Measurements from ENCODE around the gene FILIP1.
A peak's percentile ranks its signal among the peaks of the same experiment; 100 is the strongest.

Gene FILIP1

GRCh38 chr6:75493400-75494064, at the start of gene FILIP1:
TSS of gene FILIP1 (minus strand) at chr6:75493800. CDS start at chr6:75414972, 78,828 bp downstream.
- DNase-seq (ENCODE audit: low spot score) = peak; percentile 4

GRCh38 chr6:75543311-75543710, 49.7 kb upstream of the FILIP1 start:
- DNase-seq (ENCODE audit: low spot score) = no peak

- DNase-seq (ENCODE audit: low spot score) = no peak
Observed at GRCh38 chr6:75539136-75539535, 45.5 kb upstream of the FILIP1 start.

GRCh38 chr6:75532521-75532920, 38.9 kb upstream of the FILIP1 start:
- DNase-seq (ENCODE audit: low spot score) = peak; percentile 5

DNA sequence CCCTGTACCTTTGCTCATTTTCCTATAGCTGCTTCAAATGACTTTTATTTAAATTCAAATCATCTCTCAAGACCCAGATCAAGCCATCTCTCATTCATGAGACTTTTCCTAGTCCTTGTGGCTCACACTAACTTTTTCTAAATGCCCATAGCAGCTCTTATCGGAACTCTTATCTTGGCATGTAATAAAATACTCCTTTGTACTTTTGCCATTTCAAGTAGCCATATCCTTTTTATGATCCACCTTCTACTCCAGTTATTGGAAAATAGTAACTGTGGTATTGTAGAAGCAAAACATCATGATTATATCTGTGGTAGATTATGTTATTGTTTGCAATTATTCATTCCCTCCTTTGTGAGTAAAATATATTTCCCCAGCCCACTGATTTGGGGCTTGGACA, 37.6 kb upstream of the FILIP1 start:
- DNase-seq (ENCODE audit: low spot score) = no peak

DNA sequence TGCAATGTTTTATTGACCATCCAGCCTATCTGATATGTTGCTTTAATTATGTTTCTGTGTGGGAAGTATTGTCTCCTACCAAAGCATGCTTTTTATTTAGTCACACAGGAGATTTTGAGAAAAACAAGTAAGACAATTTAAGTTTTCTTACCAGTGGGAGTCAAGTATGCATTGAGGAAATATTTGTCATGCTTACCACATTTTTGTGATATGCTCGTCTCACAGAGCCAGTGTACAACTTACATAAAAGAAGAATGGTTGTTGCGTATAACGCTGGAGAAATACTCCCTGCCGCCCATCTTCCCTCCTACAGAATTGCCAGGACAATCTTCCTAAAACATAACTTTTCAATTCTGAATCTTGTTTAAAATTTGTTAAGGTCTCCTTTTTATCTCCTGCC, 37.1 kb upstream of the FILIP1 start:
- DNase-seq (ENCODE audit: low spot score) = no peak

GRCh38 chr6:75528423-75528822, 34.8 kb upstream of the FILIP1 start:
- peak; percentile 21 for DNase-seq (ENCODE audit: low spot score)

DNA sequence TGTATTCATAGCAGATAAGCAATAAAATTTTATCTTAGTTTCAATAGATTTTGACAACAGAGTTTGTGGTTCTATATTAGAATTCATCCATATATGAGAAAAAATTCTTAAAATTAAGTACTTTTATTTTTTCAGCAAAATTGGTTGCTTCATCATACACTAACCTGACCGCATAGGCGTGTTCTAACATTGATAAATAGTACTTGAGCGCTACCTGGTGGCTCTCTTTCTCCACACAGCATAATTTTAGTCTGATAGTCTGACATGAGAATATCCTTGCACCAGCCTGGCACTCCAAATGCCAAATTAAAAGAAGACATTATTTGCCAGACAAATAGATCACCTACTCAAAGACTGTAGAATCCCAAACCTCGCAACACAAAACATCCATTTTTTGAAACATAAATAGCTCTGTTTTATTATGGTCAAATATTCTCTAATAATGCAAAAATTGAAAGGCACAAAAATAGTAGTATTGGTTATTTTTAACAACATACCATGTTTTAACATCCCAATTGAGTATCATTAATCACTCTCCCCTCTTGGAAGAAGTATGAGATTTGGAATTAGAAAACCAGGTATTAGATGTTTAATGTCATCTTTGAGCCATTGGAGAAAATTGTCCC, 33.0 kb upstream of the FILIP1 start:
- peak; percentile 66 for DNase-seq (ENCODE audit: low spot score)

GRCh38 chr6:75525682-75526081, 32.1 kb upstream of the FILIP1 start:
- no peak for DNase-seq (ENCODE audit: low spot score)

DNA sequence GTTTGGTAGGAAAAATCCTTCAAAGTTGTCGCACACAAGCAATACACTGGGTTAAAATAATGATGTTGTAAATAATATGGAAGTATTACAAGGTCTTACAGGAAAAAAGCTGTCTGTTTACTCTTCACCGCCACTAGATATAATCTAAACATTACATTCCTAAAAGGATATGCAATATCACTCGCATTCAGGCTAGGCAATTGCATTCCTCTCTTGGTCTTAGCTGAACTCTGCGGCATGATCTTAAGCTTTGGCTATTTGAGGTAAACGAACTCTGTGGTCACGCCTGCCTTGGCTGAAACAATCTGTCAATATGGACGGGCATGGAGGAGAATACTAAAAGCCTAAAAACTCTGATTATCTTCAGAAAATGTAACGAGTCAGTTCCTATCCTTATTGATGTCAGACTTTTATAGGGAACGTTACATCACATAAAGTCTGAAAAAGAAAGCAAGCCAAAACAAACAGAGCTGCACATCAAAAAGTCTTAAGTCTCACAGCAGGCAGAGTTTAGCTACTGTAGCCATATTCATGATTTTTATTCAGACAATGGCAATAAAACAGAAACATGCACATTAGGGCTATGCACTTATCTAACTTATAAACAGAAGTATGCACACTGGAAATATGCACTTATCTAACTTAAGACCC, 30.8 kb upstream of the FILIP1 start:
- peak; percentile 62 for DNase-seq (ENCODE audit: low spot score)

DNA sequence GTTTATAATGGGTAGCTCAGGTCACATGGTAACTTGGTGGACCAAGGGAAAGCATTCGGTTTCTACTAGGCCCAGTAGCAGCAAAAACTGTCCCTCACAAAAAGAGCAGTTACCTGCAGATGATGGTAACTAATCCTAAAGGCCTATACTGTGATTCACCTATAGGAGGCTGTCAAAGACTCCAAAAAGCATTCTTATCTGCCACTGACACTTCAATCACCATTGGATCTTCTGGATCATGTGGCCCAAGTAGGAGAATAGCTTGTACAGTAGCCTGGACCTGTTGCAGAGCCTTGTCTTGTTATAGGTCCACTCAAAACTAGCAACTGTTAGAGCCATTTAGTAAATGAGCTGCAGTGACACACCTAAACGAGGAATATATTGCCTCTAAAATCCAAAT, 23.2 kb upstream of the FILIP1 start:
- no peak for DNase-seq (ENCODE audit: low spot score)

DNA sequence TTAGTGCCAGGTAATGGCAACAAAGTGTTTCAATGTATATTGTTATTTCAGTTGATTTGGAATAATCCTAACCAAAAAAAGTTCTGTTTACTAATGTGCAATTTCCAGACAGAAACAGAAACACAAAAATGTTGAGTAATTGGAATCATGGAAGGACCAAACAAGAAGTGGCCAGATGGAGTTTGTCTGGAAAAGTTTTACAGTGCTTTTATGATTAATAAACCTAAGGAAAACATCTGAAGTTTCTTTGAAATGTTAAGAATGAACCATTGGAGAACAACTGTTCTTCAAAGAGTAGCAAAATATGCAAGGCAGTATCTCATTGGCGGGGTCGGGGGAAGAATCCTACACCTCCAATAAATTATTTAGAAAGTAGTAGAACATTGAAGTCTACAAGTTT, 19.0 kb upstream of the FILIP1 start:
- no peak for DNase-seq (ENCODE audit: low spot score)

DNA sequence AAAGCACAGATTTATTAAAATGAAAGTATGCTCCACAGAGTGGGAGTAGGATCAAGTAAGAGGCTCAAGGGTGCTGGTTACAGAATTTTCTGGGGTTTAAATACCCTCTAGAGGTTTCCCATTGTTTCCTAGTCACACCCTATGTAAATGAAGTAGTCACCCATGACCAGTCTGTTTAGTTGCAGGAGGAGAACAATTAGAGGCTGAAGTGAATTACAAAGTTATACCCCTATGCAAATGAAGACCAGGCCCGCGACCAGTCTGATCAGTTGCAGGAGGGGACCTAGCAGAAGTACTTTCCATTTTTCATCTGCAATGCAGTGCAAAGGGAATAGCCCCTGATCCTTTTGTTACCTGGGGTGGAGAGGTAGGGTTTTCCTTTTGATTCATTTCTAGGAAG, 11.8 kb upstream of the FILIP1 start:
- DNase-seq (ENCODE audit: low spot score) = no peak

DNA sequence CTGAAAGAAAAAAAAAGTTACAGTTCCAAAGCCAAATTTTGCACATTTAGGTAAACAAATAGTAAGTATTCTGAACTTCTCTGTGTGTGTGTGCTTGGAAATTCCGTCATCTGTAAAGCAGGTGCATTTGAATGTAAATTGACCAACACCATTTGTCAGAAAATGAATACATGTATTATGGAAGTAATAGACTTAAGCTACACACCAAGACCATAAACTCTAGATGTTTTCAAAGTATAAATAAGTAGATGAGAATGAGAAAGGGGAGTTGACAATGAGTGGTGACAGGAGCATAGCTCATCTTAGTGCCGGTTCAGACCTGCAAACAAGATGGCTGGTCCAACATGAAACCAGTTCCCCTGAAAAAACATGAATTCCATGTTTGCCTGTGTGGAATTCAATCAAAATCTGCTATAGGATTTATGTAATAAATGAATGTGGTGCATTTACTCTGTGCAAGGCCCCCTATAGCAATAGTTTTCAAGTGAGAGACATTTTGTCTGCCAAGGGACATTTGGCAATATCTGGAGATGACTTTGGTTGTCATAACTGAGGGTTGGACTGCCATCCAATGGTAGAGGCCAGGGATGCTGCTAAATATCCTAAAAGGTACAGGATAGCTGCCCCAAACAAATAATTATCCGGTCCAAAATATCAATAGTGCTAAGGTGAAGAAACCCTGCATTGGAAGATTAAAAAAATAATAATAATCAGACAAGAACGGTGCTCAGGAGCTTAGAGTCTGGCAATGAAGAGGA, 11.0 kb upstream of the FILIP1 start:
- peak; percentile 25 for DNase-seq (ENCODE audit: low spot score)

DNA sequence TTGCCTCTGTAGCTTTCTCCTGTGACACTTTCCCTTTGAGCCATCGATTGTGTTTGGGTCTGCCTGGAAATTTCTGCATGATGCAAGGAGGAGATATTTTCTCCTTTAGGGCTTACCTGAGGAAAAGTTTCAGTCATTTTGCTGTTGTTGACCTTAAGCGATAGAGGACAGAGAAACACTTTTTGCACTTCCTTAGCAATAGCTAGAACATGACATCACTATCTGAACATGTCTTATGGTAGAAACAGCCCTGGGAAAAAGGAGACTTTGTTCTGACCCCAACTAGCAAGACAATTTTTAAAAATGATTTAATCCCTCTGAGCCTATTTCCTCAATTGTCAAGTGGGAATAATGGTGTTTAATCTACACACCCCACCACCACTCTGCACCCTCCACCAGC, 9.7 kb upstream of the FILIP1 start:
- no peak for DNase-seq (ENCODE audit: low spot score)

- DNase-seq (ENCODE audit: low spot score) = no peak
Observed at GRCh38 chr6:75502884-75503283, 9.3 kb upstream of the FILIP1 start.

DNA sequence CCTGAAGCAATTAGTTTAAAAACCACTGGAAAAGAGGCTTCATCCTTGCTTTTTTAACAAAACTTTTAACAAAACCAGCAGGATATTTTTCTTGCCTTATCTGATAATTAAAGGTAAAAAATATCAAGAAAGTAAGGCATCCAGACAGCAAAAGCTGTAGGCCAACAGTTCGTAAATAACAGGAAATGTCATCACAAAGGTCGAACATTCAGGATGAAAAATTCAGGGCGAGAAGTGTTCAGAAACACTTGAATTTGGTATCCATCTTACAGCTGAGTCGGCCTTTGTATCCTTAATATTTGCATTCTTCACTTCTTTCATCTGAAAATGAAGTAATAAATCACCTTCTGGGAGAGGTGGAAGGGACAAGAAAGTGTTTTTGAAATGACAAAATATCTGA, 8.2 kb upstream of the FILIP1 start:
- DNase-seq (ENCODE audit: low spot score) = no peak

- DNase-seq (ENCODE audit: low spot score) = no peak
Observed at GRCh38 chr6:75499640-75500039, 6.0 kb upstream of the FILIP1 start.

- DNase-seq (ENCODE audit: low spot score) = no peak
Observed at GRCh38 chr6:75498862-75499261, 5.3 kb upstream of the FILIP1 start.

DNA sequence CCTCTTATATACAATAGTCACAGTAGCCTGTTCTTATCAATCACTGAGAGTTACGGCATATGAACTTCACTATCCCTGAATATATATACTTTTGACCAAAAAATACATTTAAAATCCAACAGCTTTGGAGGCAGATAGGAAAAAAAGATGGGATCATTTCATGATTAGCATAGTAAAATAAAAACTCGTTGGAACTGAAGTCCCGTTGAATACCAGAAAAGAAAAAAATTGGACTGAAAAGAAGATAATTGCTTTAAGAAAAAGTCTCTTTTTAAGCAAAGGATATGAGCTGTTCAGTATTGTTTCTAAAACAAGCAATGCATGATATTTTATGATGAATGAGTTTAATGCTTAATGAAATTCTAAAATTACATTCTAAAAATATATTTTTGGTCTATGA, 4.4 kb upstream of the FILIP1 start:
- no peak for DNase-seq (ENCODE audit: low spot score)

- no peak for DNase-seq (ENCODE audit: low spot score)
Observed at GRCh38 chr6:75495011-75495410, 1.4 kb upstream of the FILIP1 start.

- DNase-seq (ENCODE audit: low spot score) = no peak
Observed at GRCh38 chr6:75494290-75494689, 690 bp upstream of the FILIP1 start.
